B cell (primary cell): ENCODE data around the gene AGBL4.

Experiments
- CTCF ChIP-seq: fragments of 200-600 bp; IDR thresholded peaks from one replicate; pipeline ENCODE4 v1.8.0; 2022; ENCODE audit warnings: antibody characterized with exemption, mild to moderate bottlenecking
- EZH2 ChIP-seq: IDR thresholded peaks from 2 replicates; pipeline ENCODE4 v1.6.1; 2012; ENCODE audit warnings: borderline replicate concordance, low read depth, mild to moderate bottlenecking, moderate library complexity, low read length; ENCODE audit not compliant: insufficient read depth, poor library complexity, severe bottlenecking

DNA sequence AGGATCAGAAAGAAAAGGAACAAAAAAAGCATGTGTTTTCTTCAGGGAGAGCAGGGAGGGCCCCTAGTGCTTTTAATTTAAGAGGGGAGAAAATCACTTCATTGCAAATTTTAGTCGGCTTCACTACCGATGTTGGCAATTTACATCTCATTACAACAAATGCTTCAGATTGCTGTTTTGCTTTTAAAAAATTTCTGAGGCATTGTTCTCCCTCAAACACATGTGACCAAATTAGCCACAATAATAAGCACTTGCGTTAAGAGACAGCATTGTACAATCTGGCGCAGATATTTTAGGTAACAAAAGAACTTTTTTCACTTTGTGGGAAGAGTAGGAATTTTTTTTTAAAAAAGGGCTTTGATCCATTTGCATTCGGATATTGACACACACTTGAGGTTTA is 1276.8 kb downstream of the AGBL4 start:
- TF ChIP-seq CTCF: no peak
- no peak for TF ChIP-seq EZH2
